Esophagus squamous epithelium (tissue), 4 donors: ENCODE measurements around the gene C11orf58.

Source experiments
- CTCF ChIP-seq, 6 experiments: fragments of 450-650 bp in 4 of 6; fragments of 200-600 bp in 2 of 6; sonication (generic) in 2 of 6; IDR thresholded peaks; one replicate each; pipeline ENCODE4 v1.5.1; 2016 to 2019; ENCODE audit warnings: antibody characterized with exemption in 6 of 6, mild to moderate bottlenecking in 4 of 6, moderate library complexity in 4 of 6
- POLR2A ChIP-seq, 4 donors: fragments of 450-650 bp; IDR thresholded peaks; one replicate each; pipeline ENCODE4 v1.6.1; 2017; ENCODE audit warnings: antibody characterized with exemption in 4 of 4, mild to moderate bottlenecking in 4 of 4, moderate library complexity in 3 of 4

- TF ChIP-seq CTCF (IDR thresholded peaks at IDR 0.05) (no peak), POLR2A (IDR thresholded peaks at IDR 0.05) (no peak)
Measured at GRCh38 chr11:16806791-16807190, 68.3 kb downstream of the C11orf58 start.
